ENCODE measurements around the gene NIN. TPM values are rescaled to one million over a fixed set of nuclear protein-coding genes. Genes with fewer than 3 reads are reported as not detected.

NIN gene
- total RNA-seq, 1 experiment from 2014 or later: 36.5 TPM

DNA sequence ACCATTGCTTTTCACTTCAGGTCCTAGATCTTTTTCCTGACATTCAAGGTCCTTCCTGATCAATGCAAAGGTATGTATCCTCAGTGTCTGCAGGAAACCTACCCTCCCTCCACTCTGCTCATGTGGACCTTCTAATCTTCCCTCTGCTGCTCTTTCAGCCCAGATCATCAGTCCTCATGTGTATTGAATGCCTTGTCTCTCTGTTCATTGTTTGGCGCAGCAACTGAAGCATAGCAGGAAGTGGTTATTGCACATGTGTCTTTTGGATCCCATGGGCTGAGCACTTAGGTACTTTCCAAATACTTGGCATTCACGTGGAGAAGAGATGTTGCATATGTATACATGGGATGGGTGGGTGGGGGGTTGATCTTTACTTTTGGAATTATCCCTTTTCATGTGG, 4.3 kb upstream of the NIN start:
- no peaks in the 10 kb centered on the region for H3K79me2 ChIP-seq (ENCODE audit: low read depth)
- H3K9me3 ChIP-seq (ENCODE audit: insufficient read depth, low read depth): no peaks in the 10 kb centered on the region
- 0 out of 2 replicates have a peak, but pooled peaks cover under 1% of the 10 kb centered on the region for H4K20me1 ChIP-seq (ENCODE audit: insufficient read depth)
- CTCF ChIA-PET: no interaction called here
- BruUV-seq (replicated peaks): no TSS peak
- no peaks in the 10 kb centered on the region for H3K4me1 ChIP-seq (replicated peaks; ENCODE audit: insufficient read depth)
- H3K9me2 ChIP-seq (ENCODE audit: insufficient read depth): no peaks in the 10 kb centered on the region
- no peaks in the 10 kb centered on the region for H3K27me3 ChIP-seq (ENCODE audit: insufficient read depth, low read depth)
- no peaks in the 10 kb centered on the region for H3K36me3 ChIP-seq (ENCODE audit: low read depth)
- no peak overlapping the region for H3K4me2 ChIP-seq
- no peak overlapping the region for H3K27ac ChIP-seq
- H3K4me3 ChIP-seq: no peak overlapping the region
- intact Hi-C loops (cut with micrococcal nuclease; ENCODE audit: unreplicated experiment): no loop called here
- POLR2A ChIA-PET (ENCODE audit: unreplicated experiment): no interaction called here
- TF ChIP-seq, protein P1, sequence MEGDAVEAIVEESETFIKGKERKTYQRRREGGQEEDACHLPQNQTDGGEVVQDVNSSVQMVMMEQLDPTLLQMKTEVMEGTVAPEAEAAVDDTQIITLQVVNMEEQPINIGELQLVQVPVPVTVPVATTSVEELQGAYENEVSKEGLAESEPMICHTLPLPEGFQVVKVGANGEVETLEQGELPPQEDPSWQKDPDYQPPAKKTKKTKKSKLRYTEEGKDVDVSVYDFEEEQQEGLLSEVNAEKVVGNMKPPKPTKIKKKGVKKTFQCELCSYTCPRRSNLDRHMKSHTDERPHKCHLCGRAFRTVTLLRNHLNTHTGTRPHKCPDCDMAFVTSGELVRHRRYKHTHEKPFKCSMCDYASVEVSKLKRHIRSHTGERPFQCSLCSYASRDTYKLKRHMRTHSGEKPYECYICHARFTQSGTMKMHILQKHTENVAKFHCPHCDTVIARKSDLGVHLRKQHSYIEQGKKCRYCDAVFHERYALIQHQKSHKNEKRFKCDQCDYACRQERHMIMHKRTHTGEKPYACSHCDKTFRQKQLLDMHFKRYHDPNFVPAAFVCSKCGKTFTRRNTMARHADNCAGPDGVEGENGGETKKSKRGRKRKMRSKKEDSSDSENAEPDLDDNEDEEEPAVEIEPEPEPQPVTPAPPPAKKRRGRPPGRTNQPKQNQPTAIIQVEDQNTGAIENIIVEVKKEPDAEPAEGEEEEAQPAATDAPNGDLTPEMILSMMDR (conservative IDR thresholded peaks at IDR 0.05): no peak
- TF ChIP-seq EZH2 (IDR thresholded peaks at IDR 0.05; ENCODE audit: low read depth): no peak
- H2AFZ ChIP-seq: no peak overlapping the region
- no peak for DNase-seq
- H3F3A ChIP-seq (ENCODE audit: insufficient read depth, low read depth): no peaks in the 10 kb centered on the region

DNA sequence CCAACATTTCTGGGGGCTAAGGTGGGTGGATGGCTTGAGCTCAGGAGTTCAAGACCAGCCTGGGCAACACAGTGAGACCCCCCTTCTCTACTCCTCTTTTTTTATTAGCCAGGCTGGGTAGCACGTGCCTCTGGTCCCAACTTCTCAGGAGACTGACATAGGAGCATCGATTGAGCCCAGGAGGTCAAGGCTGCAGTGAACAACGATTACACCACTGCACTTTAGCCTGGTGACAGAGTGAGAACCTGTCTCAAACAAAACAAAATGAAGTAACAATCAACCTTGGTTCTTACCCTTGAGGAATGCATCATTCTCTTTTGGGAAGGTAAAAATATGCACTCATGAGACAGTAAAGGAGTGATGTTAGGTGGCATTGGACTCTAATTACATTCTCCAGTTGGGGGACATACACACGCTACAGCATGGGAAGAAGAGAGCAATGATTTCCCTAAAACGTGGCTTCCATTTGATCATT, 3.9 kb upstream of the NIN start:
- no peak overlapping the region for H3K27ac ChIP-seq
- no peak overlapping the region for H3K4me2 ChIP-seq
- POLR2A ChIA-PET (ENCODE audit: unreplicated experiment): no interaction called here
- H3K9me3 ChIP-seq (ENCODE audit: insufficient read depth, low read depth): no peaks in the 10 kb centered on the region
- no peaks in the 10 kb centered on the region for H3K9me2 ChIP-seq (ENCODE audit: insufficient read depth)
- H3K4me1 ChIP-seq (replicated peaks; ENCODE audit: insufficient read depth): 0 out of 2 replicates have a peak, but pooled peaks cover under 1% of the 10 kb centered on the region
- H3K27me3 ChIP-seq (ENCODE audit: insufficient read depth, low read depth): no peaks in the 10 kb centered on the region
- no peak overlapping the region for H2AFZ ChIP-seq
- H3F3A ChIP-seq (ENCODE audit: insufficient read depth, low read depth): no peaks in the 10 kb centered on the region
- TF ChIP-seq EZH2 (IDR thresholded peaks at IDR 0.05; ENCODE audit: low read depth): no peak
- TF ChIP-seq, protein P1 (conservative IDR thresholded peaks at IDR 0.05): no peak
- H3K79me2 ChIP-seq (ENCODE audit: low read depth): peaks cover 1% of the 10 kb centered on the region; the same call in 1 of the 2 replicates
- H3K4me3 ChIP-seq: no peak overlapping the region
- BruUV-seq (replicated peaks): no TSS peak
- intact Hi-C loops (cut with micrococcal nuclease; ENCODE audit: unreplicated experiment): no loop called here
- CTCF ChIA-PET: no interaction called here
- H3K36me3 ChIP-seq (ENCODE audit: low read depth): no peaks in the 10 kb centered on the region
- no peak for DNase-seq
- 0 out of 2 replicates have a peak, but pooled peaks cover 4% of the 10 kb centered on the region for H4K20me1 ChIP-seq (ENCODE audit: insufficient read depth)

DNA sequence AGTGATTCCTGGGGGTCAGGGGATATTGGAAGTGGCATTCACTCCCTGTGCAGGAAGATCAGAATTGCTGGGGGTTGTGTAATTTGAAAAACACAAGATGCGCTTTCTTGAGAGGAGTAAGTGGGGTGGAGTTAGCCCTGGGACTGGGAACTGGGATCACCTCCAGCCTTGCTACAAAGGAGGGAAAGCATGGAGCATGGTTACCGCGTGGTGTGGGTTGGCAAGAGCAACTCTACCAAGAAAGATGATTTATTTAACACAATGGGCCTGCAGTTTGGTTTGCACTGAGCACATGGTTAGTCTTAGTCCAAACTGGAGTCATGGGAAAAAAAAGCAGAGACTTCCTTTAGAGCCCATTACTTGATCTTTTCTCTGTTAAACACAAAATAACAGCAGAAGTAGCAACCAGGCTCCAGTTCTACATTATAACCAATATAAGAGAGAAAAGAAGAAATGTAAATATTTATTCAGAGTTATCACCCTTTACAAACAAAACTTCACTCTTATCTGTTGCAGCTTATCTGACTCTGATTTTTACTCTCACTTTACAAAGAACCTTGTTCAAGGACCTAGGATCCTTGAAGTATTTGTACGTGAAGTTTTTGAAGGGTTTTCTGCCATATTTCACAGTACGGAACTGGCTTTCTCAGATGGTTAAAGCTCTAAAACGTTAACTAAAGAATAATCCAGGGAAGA, 2.1 kb upstream of the NIN start:
- Histone ChIP-seq H3K9me2 (ENCODE audit: insufficient read depth) (no peaks in the 10 kb centered on the region), H2AFZ (no peak overlapping the region), H3K9me3 (ENCODE audit: insufficient read depth, low read depth) (no peaks in the 10 kb centered on the region), H3K4me2 (no peak overlapping the region), H3K4me3 (no peak overlapping the region), H3K4me1 (replicated peaks; ENCODE audit: insufficient read depth) (0 out of 2 replicates have a peak, but pooled peaks cover 8% of the 10 kb centered on the region), H3K27ac (no peak overlapping the region), H3K27me3 (ENCODE audit: insufficient read depth, low read depth) (no peaks in the 10 kb centered on the region), H3K79me2 (ENCODE audit: low read depth) (peaks cover 13% of the 10 kb centered on the region; the same call in 1 of the 2 replicates), H3F3A (ENCODE audit: insufficient read depth, low read depth) (no peaks in the 10 kb centered on the region), H4K20me1 (ENCODE audit: insufficient read depth) (peaks cover 15% of the 10 kb centered on the region), H3K36me3 (ENCODE audit: low read depth) (no peaks in the 10 kb centered on the region)
- BruUV-seq (replicated peaks): no TSS peak
- ChIA-PET CTCF (no interaction called here), POLR2A (ENCODE audit: unreplicated experiment) (interaction anchor here (0.6 kb wide), 1 partner anchor 31 kb away, joined by 3 read pairs; no protein-coding TSS in a partner anchor)
- DNase-seq: no peak
- TF ChIP-seq, protein P1 (conservative IDR thresholded peaks at IDR 0.05): no peak
- TF ChIP-seq EZH2 (IDR thresholded peaks at IDR 0.05; ENCODE audit: low read depth): no peak
- intact Hi-C loops (cut with micrococcal nuclease; ENCODE audit: unreplicated experiment): no loop called here
